ENCODE results near the gene XBP1.

DNA sequence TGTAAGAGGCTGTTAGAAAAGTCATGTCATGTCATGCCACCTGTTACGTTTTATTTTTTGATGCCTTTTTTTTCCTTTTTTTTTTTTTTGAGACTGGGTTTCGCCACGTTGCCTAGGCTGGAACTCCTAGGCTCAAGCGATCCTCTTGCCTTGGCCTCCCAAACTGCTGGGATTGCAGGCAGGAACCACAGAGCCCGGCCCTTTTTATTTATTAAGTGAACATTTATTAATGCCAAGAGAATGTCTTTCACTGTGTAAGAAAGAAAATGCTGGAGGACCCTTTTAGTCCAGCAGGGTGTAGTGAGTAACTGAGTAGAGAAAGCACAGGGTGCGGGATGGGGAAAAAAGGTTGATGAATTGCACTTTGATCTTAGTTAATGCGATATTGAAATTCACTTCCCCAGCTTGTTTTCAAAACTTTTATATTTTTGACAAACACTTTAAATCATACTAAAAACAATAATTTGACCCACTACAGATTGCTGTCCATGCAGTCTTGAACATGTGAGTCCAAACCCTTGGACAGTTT lies 2.3 kb upstream of the XBP1 start:
- no peak for TF ChIP-seq POLR2A (IDR thresholded peaks at IDR 0.05)
- TF ChIP-seq, protein P1, sequence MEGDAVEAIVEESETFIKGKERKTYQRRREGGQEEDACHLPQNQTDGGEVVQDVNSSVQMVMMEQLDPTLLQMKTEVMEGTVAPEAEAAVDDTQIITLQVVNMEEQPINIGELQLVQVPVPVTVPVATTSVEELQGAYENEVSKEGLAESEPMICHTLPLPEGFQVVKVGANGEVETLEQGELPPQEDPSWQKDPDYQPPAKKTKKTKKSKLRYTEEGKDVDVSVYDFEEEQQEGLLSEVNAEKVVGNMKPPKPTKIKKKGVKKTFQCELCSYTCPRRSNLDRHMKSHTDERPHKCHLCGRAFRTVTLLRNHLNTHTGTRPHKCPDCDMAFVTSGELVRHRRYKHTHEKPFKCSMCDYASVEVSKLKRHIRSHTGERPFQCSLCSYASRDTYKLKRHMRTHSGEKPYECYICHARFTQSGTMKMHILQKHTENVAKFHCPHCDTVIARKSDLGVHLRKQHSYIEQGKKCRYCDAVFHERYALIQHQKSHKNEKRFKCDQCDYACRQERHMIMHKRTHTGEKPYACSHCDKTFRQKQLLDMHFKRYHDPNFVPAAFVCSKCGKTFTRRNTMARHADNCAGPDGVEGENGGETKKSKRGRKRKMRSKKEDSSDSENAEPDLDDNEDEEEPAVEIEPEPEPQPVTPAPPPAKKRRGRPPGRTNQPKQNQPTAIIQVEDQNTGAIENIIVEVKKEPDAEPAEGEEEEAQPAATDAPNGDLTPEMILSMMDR (IDR thresholded peaks at IDR 0.05): peak in 1 of 7 experiments; percentile 29
